GM20431 (cell line): ENCODE results near the gene NELFCD.

Experiments
- in situ Hi-C: fragments of 300-500 bp; cut with MseI, MboI; formaldehyde crosslinking; loops from one replicate; pipeline ENCODE4 v1.15.0; 2020; ENCODE audit warnings: low sequenced_read_pairs; ENCODE audit not compliant: unreplicated experiment

NELFCD gene

DNA sequence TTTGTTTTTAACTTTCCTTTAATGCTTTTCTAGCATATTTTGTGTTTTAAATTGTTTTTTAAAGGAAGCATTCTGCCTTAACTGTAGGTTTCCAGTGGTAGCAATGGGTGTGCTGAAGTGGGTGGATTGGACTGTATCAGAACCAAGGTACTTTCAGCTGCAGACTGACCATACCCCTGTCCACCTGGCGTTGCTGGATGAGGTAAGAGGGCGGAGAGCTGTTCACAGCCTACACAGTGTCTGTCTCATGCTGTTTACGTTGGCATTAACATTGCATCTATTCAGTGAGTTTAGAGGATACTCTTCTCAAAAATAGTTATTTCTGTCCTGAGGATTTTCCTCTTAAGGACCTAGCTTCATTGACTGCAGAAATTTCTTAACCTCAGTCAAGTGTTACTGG, 11.9 kb downstream of the NELFCD start:
- in situ Hi-C loops, result no loop called here

GRCh38 chr20:58993332-58994248, 12.5 kb downstream of the NELFCD start:
- in situ Hi-C loops, result no loop called here

- in situ Hi-C loops, result no loop called here
These were observed 13.5 kb downstream of the NELFCD start for GRCh38 chr20:58994390-58995159.

DNA sequence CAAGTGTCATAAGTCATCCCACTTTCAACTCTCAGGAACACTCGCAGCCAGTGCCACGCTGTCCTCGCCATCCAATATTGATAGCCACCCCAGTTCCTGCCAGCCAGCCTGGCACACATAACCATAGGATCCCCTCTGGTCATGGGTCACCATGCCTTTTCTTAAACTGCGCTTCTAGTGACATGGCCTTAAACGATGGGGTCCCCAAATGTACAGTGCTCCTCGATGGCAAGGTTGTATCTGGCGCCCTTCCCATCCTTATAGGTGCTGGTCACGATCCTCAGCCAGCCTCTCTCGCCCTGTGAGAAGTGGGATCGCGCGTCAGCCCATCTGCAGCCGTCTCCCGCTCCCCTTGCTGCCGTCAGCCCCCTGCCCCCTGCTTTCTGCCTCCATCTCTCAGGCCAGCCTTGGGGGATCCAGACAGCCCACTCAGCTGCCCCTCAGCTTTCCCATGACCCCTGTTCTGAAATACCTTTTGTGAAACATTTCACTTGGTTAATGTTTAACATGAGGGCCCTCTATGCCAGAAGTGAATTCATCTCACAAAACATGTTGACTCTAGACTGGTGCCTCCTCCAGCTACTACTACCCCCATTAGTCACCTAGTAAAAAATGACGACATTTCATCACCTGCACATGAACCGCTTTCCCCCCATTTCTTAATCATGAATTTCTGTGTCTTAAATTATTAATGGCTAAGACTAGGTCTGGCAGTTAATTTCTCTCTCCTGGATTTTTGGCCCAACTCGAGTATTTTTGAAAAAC, 14.6 kb downstream of the NELFCD start:
- in situ Hi-C loops, result no loop called here

DNA sequence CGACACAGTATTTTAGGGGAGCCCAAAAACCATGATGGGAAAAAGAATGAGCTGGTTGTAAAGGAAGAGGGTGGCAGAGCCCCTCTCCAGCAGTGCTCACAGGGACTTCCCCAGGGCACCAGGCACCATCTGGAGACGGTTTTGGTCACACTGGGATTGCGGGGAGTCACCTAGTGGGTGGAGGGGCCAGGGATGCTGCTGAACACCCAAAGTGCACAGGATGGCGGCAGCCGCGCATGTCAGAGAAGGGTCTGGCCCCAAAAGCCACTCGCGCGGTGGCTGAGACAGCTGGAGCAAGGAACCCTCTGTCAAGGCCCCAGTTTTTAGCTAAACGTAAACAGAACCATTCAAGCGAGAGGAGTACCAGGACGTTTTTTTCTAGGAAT, 15.2 kb downstream of the NELFCD start:
- in situ Hi-C loops, result no loop called here

- in situ Hi-C loops, result no loop called here
These were observed 16.2 kb downstream of the NELFCD start for GRCh38 chr20:58997141-58997770.

DNA sequence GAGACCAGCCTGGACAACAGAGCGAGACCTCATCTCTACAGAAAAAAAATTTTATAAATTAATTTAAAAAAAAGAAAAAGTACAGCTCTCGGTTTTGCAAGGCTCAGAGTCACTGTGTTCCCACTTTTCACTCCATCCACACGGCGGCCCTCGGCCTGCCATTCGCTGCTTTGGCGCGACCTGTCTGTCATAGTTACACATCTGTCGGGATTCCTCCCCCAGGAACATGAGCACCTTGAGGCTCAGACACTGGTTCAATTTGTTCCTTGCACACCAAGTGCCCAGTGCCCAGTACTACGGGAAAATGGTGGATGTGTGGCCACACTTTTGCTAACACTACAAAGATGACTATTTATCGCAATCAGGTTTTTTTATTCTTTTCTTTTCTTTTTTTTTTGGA, 17.6 kb downstream of the NELFCD start:
- in situ Hi-C loops, result no loop called here

DNA sequence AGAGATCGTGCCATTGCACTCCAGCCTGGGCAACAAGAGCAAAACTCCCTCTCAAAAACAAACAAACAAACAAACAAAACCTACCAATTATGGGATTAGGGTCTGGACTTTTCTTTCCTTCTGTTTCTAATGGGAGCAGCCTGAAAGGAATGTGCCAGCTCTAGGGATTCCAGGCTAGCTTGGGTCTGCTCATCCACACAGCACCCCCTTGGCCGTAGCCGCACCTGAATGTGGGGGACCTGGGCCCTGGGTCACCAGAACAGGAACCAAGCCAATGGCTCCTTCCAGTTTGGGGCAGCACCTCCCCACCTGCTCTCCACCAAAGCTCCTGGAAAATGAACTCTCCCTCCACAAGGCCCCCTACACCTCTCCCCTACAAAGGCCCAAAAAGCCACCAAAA, 19.3 kb downstream of the NELFCD start:
- in situ Hi-C loops, result no loop called here

GRCh38 chr20:59001068-59001448, 20.0 kb downstream of the NELFCD start:
- in situ Hi-C loops, result no loop called here

DNA sequence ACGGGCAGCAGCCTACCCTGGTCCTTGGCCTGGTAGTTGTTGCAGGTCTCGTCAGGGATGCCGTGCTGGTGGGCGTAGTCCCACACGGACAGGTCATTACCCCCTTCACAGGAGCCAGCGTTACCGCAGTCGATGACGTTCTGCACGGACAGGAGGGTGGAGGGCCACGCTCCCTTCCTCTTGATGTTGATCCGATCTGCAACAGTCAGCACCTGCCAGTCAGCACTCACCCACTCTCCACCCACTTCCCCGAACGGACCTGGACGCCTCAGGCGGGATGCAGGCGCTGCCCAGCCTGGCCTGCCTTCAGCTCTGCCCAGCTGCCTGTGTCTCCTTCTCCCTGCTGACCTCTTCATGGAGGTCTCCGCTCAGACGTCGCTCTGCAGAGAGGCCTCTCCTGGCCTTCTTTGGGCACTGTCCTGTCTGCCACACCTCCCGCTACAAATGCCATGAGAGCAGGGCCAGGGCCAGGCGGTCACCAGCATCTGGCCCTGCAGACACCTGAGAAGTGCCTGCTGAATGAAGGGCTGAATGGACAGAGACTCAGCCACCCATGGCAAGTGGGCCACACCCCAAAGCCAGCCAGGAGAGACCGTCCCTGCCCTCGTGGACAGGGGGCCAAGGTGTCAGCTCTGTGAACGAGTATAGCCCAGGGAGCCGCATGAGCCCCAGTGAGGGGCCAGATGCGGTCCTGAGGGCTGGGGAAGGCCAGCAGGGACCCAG, 20.6 kb downstream of the NELFCD start:
- in situ Hi-C loops, result no loop called here

GRCh38 chr20:59002388-59002787, 21.3 kb downstream of the NELFCD start:
- in situ Hi-C loops, result no loop called here

DNA sequence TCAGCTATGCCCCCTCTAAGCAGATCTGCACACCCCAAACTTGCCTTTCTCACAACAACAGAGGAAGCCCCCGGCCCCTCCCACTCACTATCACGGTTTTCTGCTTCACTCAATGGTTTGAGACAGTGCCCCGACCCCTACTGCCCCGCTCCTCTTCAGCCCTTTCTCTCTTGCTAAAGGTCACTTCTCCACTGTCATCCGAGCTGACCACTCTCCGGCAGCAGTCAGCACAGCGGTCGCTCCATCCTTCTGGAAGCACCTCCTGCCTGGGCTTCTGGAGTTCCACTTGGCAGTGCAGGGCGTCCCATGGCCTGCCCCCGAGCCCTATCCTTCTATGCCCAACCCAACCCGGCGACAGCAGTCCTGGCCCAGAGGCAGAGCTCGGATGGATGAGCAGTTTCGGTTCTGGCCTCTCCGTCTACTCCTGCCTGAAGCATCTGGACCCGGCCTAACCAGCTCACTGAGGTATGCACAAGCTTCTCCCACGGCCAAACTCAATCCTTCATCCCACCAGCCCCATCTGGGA, 21.9 kb downstream of the NELFCD start:
- in situ Hi-C loops, result no loop called here

- in situ Hi-C loops, result no loop called here
These were observed 22.9 kb downstream of the NELFCD start for GRCh38 chr20:59003836-59004492.

GRCh38 chr20:59004493-59004762, 23.4 kb downstream of the NELFCD start:
- in situ Hi-C loops, result no loop called here

DNA sequence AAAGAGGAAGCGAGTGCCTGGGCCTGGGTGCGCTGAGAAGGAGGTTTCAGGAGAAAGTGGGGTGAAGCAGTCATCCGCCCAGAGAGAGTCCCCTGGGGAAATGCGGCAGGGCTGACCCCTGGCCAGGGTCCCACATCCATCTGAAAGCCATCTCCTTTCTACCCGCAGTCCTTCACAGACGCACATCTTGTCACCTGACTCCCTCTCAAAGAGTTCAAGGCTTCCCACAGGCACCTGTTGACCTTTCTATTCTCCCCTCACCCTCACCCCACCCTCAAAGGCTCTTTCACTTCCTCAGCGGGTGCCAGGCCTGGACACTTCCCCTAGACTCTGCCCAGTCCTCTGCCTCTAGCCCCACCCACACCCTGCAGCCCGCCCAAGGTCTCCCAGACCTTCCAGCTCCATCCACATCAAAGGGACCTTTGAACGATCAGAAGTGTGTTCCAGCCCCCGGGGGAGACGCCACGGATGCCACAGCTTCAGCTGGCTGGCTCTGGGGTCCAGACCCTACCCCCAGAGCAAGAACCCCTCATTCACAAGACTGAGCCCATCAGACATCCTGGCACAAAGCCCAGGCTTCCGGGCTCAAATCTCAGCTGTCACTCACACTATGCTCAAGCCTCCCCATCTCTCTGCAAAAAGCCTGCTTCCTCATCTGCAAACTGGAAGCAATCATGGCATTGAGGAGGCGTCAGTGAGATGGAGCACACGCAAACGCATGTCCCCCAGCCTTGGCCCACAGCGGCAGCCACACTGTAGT, 23.9 kb downstream of the NELFCD start:
- in situ Hi-C loops, result no loop called here

DNA sequence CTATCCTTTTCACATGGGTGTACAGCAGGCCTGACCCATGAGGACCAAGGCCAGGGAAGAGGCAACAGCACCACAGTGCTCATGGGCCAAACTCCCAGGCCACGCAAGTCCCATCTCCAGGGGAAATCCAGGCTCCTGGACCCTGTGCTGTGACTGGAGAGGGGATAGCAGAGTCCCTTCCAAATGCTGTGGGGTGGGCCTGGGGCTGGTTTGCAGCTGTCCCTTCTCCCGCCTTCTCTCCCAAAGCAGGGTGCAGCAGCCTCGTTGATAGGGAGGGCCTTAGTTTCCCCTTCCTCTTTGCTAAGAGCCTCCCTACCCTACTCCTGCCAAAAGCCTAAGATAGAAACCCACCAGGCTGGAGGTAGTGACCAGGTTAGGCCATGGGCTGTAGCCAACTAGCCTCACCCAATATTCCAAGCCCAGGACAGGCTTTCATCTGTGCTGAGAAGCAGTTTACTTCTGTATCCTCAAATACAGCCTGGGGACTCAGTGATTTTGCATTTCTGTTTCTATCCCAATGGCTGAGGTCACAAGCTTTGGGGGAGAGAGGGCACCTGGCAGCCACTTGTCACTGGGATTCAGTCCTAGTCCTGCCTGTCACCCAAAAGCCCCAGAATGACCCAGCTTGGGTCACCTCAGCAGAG, 24.6 kb downstream of the NELFCD start:
- in situ Hi-C loops, result no loop called here

DNA sequence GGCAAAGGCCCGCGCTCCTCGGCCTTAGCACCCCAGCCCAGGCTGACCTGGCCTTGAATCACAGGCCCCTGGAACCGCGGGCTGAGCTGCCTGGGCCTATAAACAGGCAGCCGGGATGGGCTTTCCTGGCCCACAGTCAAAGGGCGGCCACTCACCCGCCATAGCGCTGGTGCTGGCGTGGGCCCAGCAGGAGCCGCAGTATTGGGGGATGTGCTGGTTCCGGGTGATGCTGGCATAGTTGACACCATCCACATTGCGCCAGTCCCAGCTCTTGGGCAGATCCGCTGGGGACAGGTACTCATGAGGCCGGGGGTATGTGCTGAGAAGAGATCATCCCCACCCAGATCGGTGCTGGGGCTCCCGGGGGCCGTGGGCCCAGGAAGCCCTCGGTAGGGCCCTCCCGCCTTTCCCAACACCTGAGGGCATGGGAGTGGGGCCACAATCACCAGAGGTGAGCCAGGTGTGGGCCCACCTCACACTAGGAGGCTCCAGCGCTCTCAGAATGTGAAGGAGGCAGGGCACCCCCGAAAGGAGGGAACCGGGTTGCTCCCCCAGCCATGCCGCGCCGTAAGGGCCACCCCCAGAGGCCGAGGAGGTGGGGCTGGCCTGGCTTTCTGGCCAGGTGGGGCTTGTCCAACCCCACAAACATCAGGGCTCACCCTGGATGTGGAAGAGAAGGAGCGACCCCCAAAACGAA, 25.3 kb downstream of the NELFCD start:
- in situ Hi-C loops, result no loop called here
